Nephron (organoid): ENCODE data around the gene OR14C36.
"Not testable (repeated sequence)": the region's sequence is repeated elsewhere in the genome, so short reads cannot be mapped to it uniquely, and the experiment has no call there.

Experiments used
- H3K27ac Mint-ChIP-seq, 3 experiments: 2 replicates each; pipeline ENCODE4 v1.8.0; 2020; ENCODE audit warnings: mixed read lengths in 3 of 3, mild to moderate bottlenecking in 2 of 3, moderate library complexity in 1 of 3
- H3K27me3 Mint-ChIP-seq: 2 replicates; pipeline ENCODE4 v1.8.0; 2021; ENCODE audit warnings: low read depth, mild to moderate bottlenecking, moderate library complexity, mixed read lengths
- H3K36me3 Mint-ChIP-seq: 2 replicates; pipeline ENCODE4 v1.8.0; 2020; ENCODE audit warnings: low read depth, mixed read lengths
- H3K4me1 Mint-ChIP-seq: 2 replicates; pipeline ENCODE4 v1.8.0; 2020; ENCODE audit warnings: mixed read lengths
- H3K4me3 Mint-ChIP-seq, 3 experiments: 2 replicates each; pipeline ENCODE4 v1.8.0; 2020; ENCODE audit warnings: mild to moderate bottlenecking in 3 of 3, mixed read lengths in 3 of 3, moderate library complexity in 2 of 3
- H3K9me3 Mint-ChIP-seq: 2 replicates; pipeline ENCODE4 v1.8.0; 2020; ENCODE audit warnings: mixed read lengths
- CTCF ChIP-seq, 3 experiments: fragments of 200-600 bp; sonication (generic); IDR thresholded peaks; one replicate each; pipeline ENCODE4 v1.5.0; 2021; ENCODE audit warnings: antibody characterized with exemption in 3 of 3; ENCODE audit not compliant: unreplicated experiment in 3 of 3

The OR14C36 gene

GRCh38 chr1:248348475-248348874 lies at the start of gene OR14C36:
Gene OR14C36, plus strand, starts transcription at chr1:248348775. Its CDS starts 0 bp downstream, at chr1:248348775.
- TF ChIP-seq CTCF (IDR thresholded peaks at IDR 0.05; ENCODE audit: unreplicated experiment in 3 of 3): no peak
- no peaks in the 10 kb centered on the region for H3K4me1 Mint-ChIP-seq
- no peaks in the 10 kb centered on the region for H3K27me3 Mint-ChIP-seq
- no peak within 1 kb of the TSS for H3K27ac Mint-ChIP-seq
- no peaks in the 10 kb centered on the region for H3K36me3 Mint-ChIP-seq
- no peak within 1 kb of the TSS for H3K4me3 Mint-ChIP-seq
- H3K9me3 Mint-ChIP-seq: peaks cover 22% of the 10 kb centered on the region

GRCh38 chr1:248303324-248303723 lies 45.3 kb upstream of the OR14C36 start, which contains the start of gene OR2T12:
Gene OR2T12, minus strand, starts transcription at chr1:248303424. Its CDS starts 7,846 bp downstream, at chr1:248295578.
- Mint-ChIP-seq H3K27me3 (no peaks in the 10 kb centered on the region), H3K4me1 (no peaks in the 10 kb centered on the region), H3K36me3 (no peaks in the 10 kb centered on the region), H3K4me3 (no peak within 1 kb of the TSS), H3K9me3 (peaks cover 43% of the 10 kb centered on the region), H3K27ac (no peak within 1 kb of the TSS)
- TF ChIP-seq CTCF (IDR thresholded peaks at IDR 0.05; ENCODE audit: unreplicated experiment in 3 of 3): no peak

GRCh38 chr1:248305672-248306071 lies 42.9 kb upstream of the OR14C36 start:
- H3K27me3 Mint-ChIP-seq, H3K4me1 Mint-ChIP-seq, H3K27ac Mint-ChIP-seq, H3K36me3 Mint-ChIP-seq, H3K4me3 Mint-ChIP-seq: not testable (repeated sequence)
- peaks cover 43% of the 10 kb centered on the region for H3K9me3 Mint-ChIP-seq

- no peaks in the 10 kb centered on the region for H3K4me1 Mint-ChIP-seq
- no peak overlapping the region for H3K27ac Mint-ChIP-seq
- no peak overlapping the region for H3K4me3 Mint-ChIP-seq
- H3K36me3 Mint-ChIP-seq: no peaks in the 10 kb centered on the region
- H3K9me3 Mint-ChIP-seq: peaks cover 44% of the 10 kb centered on the region
- no peak for TF ChIP-seq CTCF (IDR thresholded peaks at IDR 0.05; ENCODE audit: unreplicated experiment in 3 of 3)
- H3K27me3 Mint-ChIP-seq: no peaks in the 10 kb centered on the region
Measured at GRCh38 chr1:248306103-248306502, 42.5 kb upstream of the OR14C36 start.

- not testable (repeated sequence) for H3K4me3 Mint-ChIP-seq, H3K27me3 Mint-ChIP-seq, H3K4me1 Mint-ChIP-seq, H3K36me3 Mint-ChIP-seq, H3K27ac Mint-ChIP-seq
- peaks cover 43% of the 10 kb centered on the region for H3K9me3 Mint-ChIP-seq
Measured at GRCh38 chr1:248306740-248307139, 41.8 kb upstream of the OR14C36 start.

- H3K36me3 Mint-ChIP-seq: no peaks in the 10 kb centered on the region
- no peaks in the 10 kb centered on the region for H3K27me3 Mint-ChIP-seq
- peaks cover 74% of the 10 kb centered on the region for H3K9me3 Mint-ChIP-seq
- TF ChIP-seq CTCF (IDR thresholded peaks at IDR 0.05; ENCODE audit: unreplicated experiment in 3 of 3): no peak
- no peaks in the 10 kb centered on the region for H3K4me1 Mint-ChIP-seq
- no peak overlapping the region for H3K27ac Mint-ChIP-seq
- H3K4me3 Mint-ChIP-seq: no peak overlapping the region
Measured at GRCh38 chr1:248316796-248317195, 31.8 kb upstream of the OR14C36 start.

- H3K27ac Mint-ChIP-seq: no peak within 1 kb of the TSS
- no peak within 1 kb of the TSS for H3K4me3 Mint-ChIP-seq
- no peaks in the 10 kb centered on the region for H3K36me3 Mint-ChIP-seq
- TF ChIP-seq CTCF (IDR thresholded peaks at IDR 0.05; ENCODE audit: unreplicated experiment in 3 of 3): no peak
- peaks cover 46% of the 10 kb centered on the region for H3K9me3 Mint-ChIP-seq
- no peaks in the 10 kb centered on the region for H3K27me3 Mint-ChIP-seq
- no peaks in the 10 kb centered on the region for H3K4me1 Mint-ChIP-seq
Measured at GRCh38 chr1:248324468-248324867, 24.1 kb upstream of the OR14C36 start, which contains the start of gene OR2M7. Gene OR2M7, minus strand, starts transcription at chr1:248324568. Its CDS starts 0 bp downstream, at chr1:248324568.
